Ovary (tissue), 9 donors: ENCODE results near the gene ELOVL1. TPM values are rescaled to one million over a fixed set of nuclear protein-coding genes. Genes with fewer than 3 reads are reported as not detected.

Experiments
- DNase-seq, 5 donors: peaks; one replicate each; pipeline ENCODE4 v3.0.0-alpha.2; 2019 to 2020
- H3K27ac ChIP-seq, 2 donors: fragments of 200-600 bp; one replicate each; pipeline versions ENCODE4 v1.5.1 to v1.8.0; 2019 to 2022
- H3K27me3 ChIP-seq: fragments of 200-600 bp; one replicate; pipeline ENCODE4 v1.8.0; 2022
- H3K36me3 ChIP-seq: fragments of 200-600 bp; sonication (generic); one replicate; pipeline ENCODE4 v1.5.1; 2019
- H3K4me1 ChIP-seq: one replicate; pipeline ENCODE4 v1.8.1; 2013; ENCODE audit warnings: mild to moderate bottlenecking, moderate library complexity; ENCODE audit not compliant: insufficient read depth
- H3K4me3 ChIP-seq: fragments of 200-600 bp; sonication (generic); one replicate; pipeline ENCODE4 v1.5.1; 2017
- H3K9me3 ChIP-seq, 2 donors: fragments of 200-600 bp in 1 of 2; sonication (generic) in 1 of 2; one replicate each; pipeline versions ENCODE4 v1.5.1 to v1.8.1; 2013 to 2019; ENCODE audit warnings: mild to moderate bottlenecking in 1 of 2, moderate library complexity in 1 of 2
- EP300 ChIP-seq: sonication (generic); formaldehyde crosslinking; IDR thresholded peaks from one replicate; pipeline ENCODE4 v1.6.1; 2017; ENCODE audit warnings: antibody characterized with exemption
- POLR2A ChIP-seq: fragments of 450-650 bp; IDR thresholded peaks from one replicate; pipeline ENCODE4 v1.6.1; 2017; ENCODE audit warnings: antibody characterized with exemption, mild to moderate bottlenecking, moderate library complexity
- WGBS, 3 donors: extraction: QIAGEN DNeasy Blood & Tissue Kit in 1 of 3; methylation state at CpG; one replicate each; pipeline versions ENCODE4 v1.1.5 to v1.1.7; 2013 to 2017; 5-methylcytosine and 5-hydroxymethylcytosine counted together
- intact Hi-C, 4 donors: fragments of 100-400 bp; cut with DNase I; formaldehyde crosslinking; loops; one replicate each; pipeline versions ENCODE4 v1.11.0 to v1.15.1; 2022 to 2023
- polyA plus RNA-seq, 2 donors: library from polyadenylated mRNA; stranded (reverse); fragments of 200-250 nt in 1 of 2; fragments of 350-450 nt in 1 of 2; fragmentation: Illumina TruSeq in 1 of 2; extraction: RNeasy Lipid Tissue Mini Kit (QIAGEN cat#74804) in 1 of 2; gene quantifications; one replicate each; pipeline ENCODE4 v1.2.3, GENCODE V29; 2013 to 2014
- total RNA-seq, 7 donors: library from RNA; depleted of rRNA in 2 of 7; stranded (reverse); fragments of >200 nt in 2 of 7; fragmentation: NEBNext Ultra II Directional in 3 of 7; extraction: Animal tissue kit (Norgen Biotek cat#: 25700) in 3 of 7; gene quantifications; one replicate each; pipeline versions ENCODE4 v1.1.0 to v1.2.4, GENCODE V29; 2016 to 2023
- TF ChIP-seq, protein P1 (sequence below), 3 donors: fragments of 450-650 bp in 2 of 3; fragments of 200-600 bp in 1 of 3; IDR thresholded peaks; one replicate each; pipeline versions ENCODE4 v1.5.1 to v1.8.0; 2016 to 2022; ENCODE audit warnings: antibody characterized with exemption in 3 of 3, mild to moderate bottlenecking in 1 of 3
- donor health status: DM: no; HTN: no; CAD: no; lungs with moderate emphysema.
- donor health status: DM: no; HTN: no; CAD: no.
- donor health status: Bipolar disorder and iron deficiency.
- donor health status: DM: yes; HTN: yes; CAD: no.
- donor health status: DM: no; HTN: no; CAD: no.
- donor health status: DM: yes; HTN: yes; CAD: no.

The ELOVL1 gene
- total and polyA plus RNA-seq, 9 donors = 10.0 to 130 (median 35.4) TPM

DNA sequence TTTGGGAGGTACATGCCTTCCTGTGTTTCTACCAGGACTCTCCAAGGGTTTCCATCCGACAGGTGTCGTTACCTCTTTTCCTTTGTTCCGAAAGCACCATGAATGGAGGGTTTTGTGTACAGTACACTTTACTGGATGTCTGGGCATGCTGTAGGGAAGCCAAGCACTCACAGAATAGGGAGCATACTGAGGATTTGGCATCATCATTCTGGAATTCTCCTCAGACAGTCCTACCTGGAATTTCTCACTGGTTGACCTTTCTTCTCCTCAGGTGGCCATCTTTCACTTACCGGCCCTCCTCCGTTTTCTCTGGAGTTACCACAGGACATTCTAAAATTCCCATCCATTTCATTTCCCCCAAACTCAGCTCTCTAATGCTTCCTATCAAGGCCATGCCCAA, 36.1 kb downstream of the ELOVL1 start:
- intact Hi-C loops = no loop called here
- 90 to 98% (median 94%) methylated on average over 5 of the region's 5 CpGs for WGBS, 3 donors

DNA sequence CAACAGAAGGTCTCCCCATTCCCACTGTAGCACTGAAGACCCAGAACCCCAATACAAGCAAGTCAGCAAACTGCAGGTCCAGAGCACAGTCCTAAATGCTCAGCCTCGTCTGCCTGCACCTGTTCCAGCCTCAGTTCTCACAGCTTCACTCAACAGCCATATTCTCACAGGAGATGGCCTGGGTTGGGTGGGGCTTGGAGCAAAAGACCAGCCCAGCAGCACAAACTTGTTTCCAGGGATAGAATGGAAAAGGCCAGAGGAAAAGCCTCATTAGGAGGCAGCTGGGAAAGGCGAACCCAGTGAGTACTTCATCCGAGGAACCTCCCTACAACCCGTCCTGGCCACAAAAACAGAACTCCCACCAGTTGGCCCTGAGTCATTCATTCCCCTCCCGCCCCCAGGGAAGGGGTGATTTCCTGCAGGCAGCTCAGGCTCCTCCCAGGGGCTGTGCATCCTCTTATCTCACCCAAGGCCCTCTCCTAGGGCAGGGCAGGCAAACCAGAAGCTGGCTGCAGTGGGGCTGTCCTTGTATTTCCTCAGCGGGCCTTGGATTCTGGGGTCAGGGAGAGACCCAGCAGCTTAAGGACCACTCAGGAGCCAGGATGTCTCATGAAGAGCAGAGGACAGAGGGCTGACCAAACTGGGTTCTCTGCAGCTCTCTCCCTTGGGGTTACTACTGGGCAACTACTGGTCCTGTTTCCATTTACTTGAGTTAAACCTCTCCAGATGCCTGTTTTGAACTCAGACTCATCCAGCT, 37.6 kb downstream of the ELOVL1 start:
- WGBS, 3 donors = 12% methylated on average over 6 of the region's 6 CpGs
- TF ChIP-seq EP300 (no peak), POLR2A (no peak)
- TF ChIP-seq, protein P1, sequence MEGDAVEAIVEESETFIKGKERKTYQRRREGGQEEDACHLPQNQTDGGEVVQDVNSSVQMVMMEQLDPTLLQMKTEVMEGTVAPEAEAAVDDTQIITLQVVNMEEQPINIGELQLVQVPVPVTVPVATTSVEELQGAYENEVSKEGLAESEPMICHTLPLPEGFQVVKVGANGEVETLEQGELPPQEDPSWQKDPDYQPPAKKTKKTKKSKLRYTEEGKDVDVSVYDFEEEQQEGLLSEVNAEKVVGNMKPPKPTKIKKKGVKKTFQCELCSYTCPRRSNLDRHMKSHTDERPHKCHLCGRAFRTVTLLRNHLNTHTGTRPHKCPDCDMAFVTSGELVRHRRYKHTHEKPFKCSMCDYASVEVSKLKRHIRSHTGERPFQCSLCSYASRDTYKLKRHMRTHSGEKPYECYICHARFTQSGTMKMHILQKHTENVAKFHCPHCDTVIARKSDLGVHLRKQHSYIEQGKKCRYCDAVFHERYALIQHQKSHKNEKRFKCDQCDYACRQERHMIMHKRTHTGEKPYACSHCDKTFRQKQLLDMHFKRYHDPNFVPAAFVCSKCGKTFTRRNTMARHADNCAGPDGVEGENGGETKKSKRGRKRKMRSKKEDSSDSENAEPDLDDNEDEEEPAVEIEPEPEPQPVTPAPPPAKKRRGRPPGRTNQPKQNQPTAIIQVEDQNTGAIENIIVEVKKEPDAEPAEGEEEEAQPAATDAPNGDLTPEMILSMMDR (IDR thresholded peaks at IDR 0.05) = no peak
- intact Hi-C loops = no loop called here
- H3K36me3 ChIP-seq = no peaks in the 10 kb centered on the region
- no peaks in the 10 kb centered on the region for H3K4me1 ChIP-seq
- DNase-seq = peak in 4 of 5 donors; percentile 30 to 58 (median 42)
- H3K4me3 ChIP-seq = no peak overlapping the region
- no peaks in the 10 kb centered on the region for H3K27me3 ChIP-seq
- H3K27ac ChIP-seq = no peak overlapping the region
- no peaks in the 10 kb centered on the region for H3K9me3 ChIP-seq

More for the DNA sequence above, 36.1 kb downstream of the ELOVL1 start:
- Histone ChIP-seq H3K27me3 (no peaks in the 10 kb centered on the region), H3K27ac (no peak overlapping the region), H3K4me1 (no peaks in the 10 kb centered on the region), H3K4me3 (no peak overlapping the region), H3K9me3 (no peaks in the 10 kb centered on the region), H3K36me3 (no peaks in the 10 kb centered on the region)
- TF ChIP-seq, protein P1 (IDR thresholded peaks at IDR 0.05) = no peak
- DNase-seq = no peak

GRCh38 chr1:43327549-43328292, 40.1 kb downstream of the ELOVL1 start:
- Histone ChIP-seq H3K27me3 (no peaks in the 10 kb centered on the region), H3K27ac (no peak overlapping the region), H3K4me1 (no peaks in the 10 kb centered on the region), H3K36me3 (no peaks in the 10 kb centered on the region), H3K9me3 (no peaks in the 10 kb centered on the region), H3K4me3 (no peak overlapping the region)
- DNase-seq = no peak
- intact Hi-C loops = no loop called here
- WGBS, 3 donors = 98 to 100% (median 99%) methylated on average over 1 of the region's 1 CpG
- TF ChIP-seq, protein P1 (IDR thresholded peaks at IDR 0.05) = no peak
- TF ChIP-seq POLR2A (no peak), EP300 (no peak)

GRCh38 chr1:43325381-43325780, 42.4 kb downstream of the ELOVL1 start:
- Histone ChIP-seq H3K9me3 (no peaks in the 10 kb centered on the region), H3K4me3 (no peak overlapping the region), H3K4me1 (no peaks in the 10 kb centered on the region), H3K27me3 (no peaks in the 10 kb centered on the region), H3K36me3 (no peaks in the 10 kb centered on the region), H3K27ac (no peak overlapping the region)
- intact Hi-C loops = no loop called here
- TF ChIP-seq EP300 (no peak), POLR2A (no peak)
- TF ChIP-seq, protein P1 (IDR thresholded peaks at IDR 0.05) = no peak
- no peak for DNase-seq
